H1 (cell line): Measurements from ENCODE around the gene CAMP. TPM values are rescaled to one million over a fixed set of nuclear protein-coding genes. Genes with fewer than 3 reads are reported as not detected.

Source experiments
- CTCF ChIA-PET: fragments of 300-600 bp; sonication (Branson Sonifier 250); formaldehyde crosslinking; loops from one replicate; lab custom pipeline; 2021; ENCODE audit not compliant: partially characterized antibody; lab: Charles Lee
- POLR2A ChIA-PET: fragments of 300-600 bp; sonication (Branson Sonifier 250); formaldehyde crosslinking; loops from one replicate; lab custom pipeline; 2021; ENCODE audit warnings: inconsistent platforms; ENCODE audit not compliant: partially characterized antibody; lab: Charles Lee
- DNase-seq, 2 experiments: peaks; one replicate each; pipeline versions ENCODE4 v3.0.0 to v3.0.0-alpha.2; 2010 to 2022; ENCODE audit warnings: low spot score in 2 of 2, low read depth in 1 of 2, mixed read lengths in 1 of 2
- FAIRE-seq: peaks from 2 replicates; lab custom pipeline; 2011; peaks lifted over from hg19 to GRCh38; lab: Jason Lieb, UNC
- H2AFZ ChIP-seq: 2 replicates; pipeline ENCODE4 v1.8.1; 2012; ENCODE audit warnings: low read length, inconsistent platforms
- H2AK5ac ChIP-seq: 2 replicates; pipeline ENCODE4 v1.6.1; 2013; ENCODE audit warnings: low read depth, low read length
- H2BK120ac ChIP-seq: replicated peaks from 2 replicates; pipeline ENCODE3; 2013; ENCODE audit warnings: low read depth, low read length, inconsistent platforms
- H2BK12ac ChIP-seq: 2 replicates; pipeline ENCODE4 v1.6.1; 2013; ENCODE audit warnings: low read depth, low read length
- H2BK15ac ChIP-seq: 2 replicates; pipeline ENCODE4 v1.6.1; 2013; ENCODE audit warnings: low read length
- H2BK20ac ChIP-seq: 2 replicates; pipeline ENCODE4 v1.6.1; 2013; ENCODE audit warnings: low read length
- H2BK5ac ChIP-seq: 2 replicates; pipeline ENCODE4 v1.6.1; 2013; ENCODE audit warnings: low read depth, low read length
- H3K14ac ChIP-seq: 2 replicates; pipeline ENCODE4 v1.6.1; 2013; ENCODE audit warnings: inconsistent platforms; ENCODE audit not compliant: insufficient read length
- H3K18ac ChIP-seq: 2 replicates; pipeline ENCODE4 v1.6.1; 2013; ENCODE audit warnings: low read length; ENCODE audit errors: extremely low read depth
- H3K23ac ChIP-seq: 2 replicates; pipeline ENCODE4 v1.6.1; 2013; ENCODE audit warnings: inconsistent platforms; ENCODE audit not compliant: insufficient read length
- H3K23me2 ChIP-seq: 2 replicates; pipeline ENCODE4 v1.6.1; 2013; ENCODE audit warnings: low read depth, low read length
- H3K27ac ChIP-seq: 2 replicates; pipeline ENCODE4 v1.6.1; 2011; ENCODE audit warnings: low read depth, low read length, inconsistent platforms
- H3K27me3 ChIP-seq, 4 experiments: replicated peaks in 1 of 4; 1 replicate in 1 of 4; 2 replicates in 3 of 4; pipeline versions ENCODE4 v1.6.1 to v1.8.1; 2011 to 2013; ENCODE audit warnings: low read length in 3 of 4, mild to moderate bottlenecking in 3 of 4, inconsistent platforms in 2 of 4, mixed read lengths in 2 of 4, moderate library complexity in 1 of 4; ENCODE audit not compliant: control insufficient read depth in 3 of 4, insufficient read depth in 3 of 4; ENCODE audit errors: extremely low read depth in 1 of 4
- H3K36me3 ChIP-seq, 4 experiments: 2 replicates each; pipeline versions ENCODE4 v1.6.1 to v1.8.1; 2011 to 2013; ENCODE audit warnings: mild to moderate bottlenecking in 4 of 4, low read length in 3 of 4, moderate library complexity in 2 of 4, control low read depth in 1 of 4, inconsistent platforms in 1 of 4; ENCODE audit not compliant: insufficient read depth in 4 of 4, control insufficient read depth in 2 of 4
- H3K4ac ChIP-seq: replicated peaks from 2 replicates; pipeline ENCODE3; 2013; ENCODE audit warnings: low read length, low read depth, mixed read lengths, inconsistent platforms; ENCODE audit not compliant: insufficient read length
- H3K4me1 ChIP-seq, 4 experiments: replicated peaks in 1 of 4; 1 replicate in 1 of 4; 2 replicates in 3 of 4; pipeline versions ENCODE4 v1.6.1 to v1.8.1; 2011 to 2013; ENCODE audit warnings: low read length in 3 of 4, inconsistent platforms in 2 of 4, mixed read lengths in 1 of 4; ENCODE audit not compliant: insufficient read depth in 4 of 4, control insufficient read depth in 3 of 4
- H3K4me2 ChIP-seq, 2 experiments: 2 replicates each; pipeline versions ENCODE4 v1.6.1 to v1.8.1; 2011 to 2013; ENCODE audit warnings: low read depth in 2 of 2, low read length in 2 of 2, control low read depth in 1 of 2, inconsistent platforms in 1 of 2, mild to moderate bottlenecking in 1 of 2; ENCODE audit not compliant: insufficient read depth in 1 of 2
- H3K4me3 ChIP-seq, 4 experiments: fragments of 200-600, 300-600 bp in 1 of 4; sonication (generic), shearing (Covaris generic), sonication (Bioruptor Twin) in 1 of 4; 2 replicates each; pipeline versions ENCODE4 v1.5.1 to v1.8.1; 2011 to 2016; ENCODE audit warnings: low read length in 4 of 4, low read depth in 3 of 4, control low read depth in 2 of 4, inconsistent platforms in 2 of 4, mild to moderate bottlenecking in 2 of 4, mixed read lengths in 1 of 4, moderate library complexity in 1 of 4; ENCODE audit not compliant: insufficient read depth in 2 of 4; ENCODE audit errors: extremely low read depth in 1 of 4
- H3K56ac ChIP-seq: replicated peaks from 2 replicates; pipeline ENCODE3; 2013; ENCODE audit warnings: low read depth, mild to moderate bottlenecking, mixed read lengths, low read length, inconsistent platforms; ENCODE audit not compliant: insufficient read length
- H3K79me1 ChIP-seq: 2 replicates; pipeline ENCODE4 v1.6.1; 2013; ENCODE audit warnings: low read depth, low read length, control low read depth
- H3K79me2 ChIP-seq, 2 experiments: 2 replicates each; pipeline versions ENCODE4 v1.6.1 to v1.8.1; 2012 to 2013; ENCODE audit warnings: low read length in 2 of 2, mild to moderate bottlenecking in 2 of 2, inconsistent platforms in 1 of 2; ENCODE audit not compliant: insufficient read depth in 2 of 2, control insufficient read depth in 1 of 2
- H3K9ac ChIP-seq, 4 experiments: replicated peaks in 1 of 4; 1 replicate in 1 of 4; 2 replicates in 3 of 4; pipeline versions ENCODE4 v1.6.1 to v1.8.1; 2011 to 2013; ENCODE audit warnings: low read depth in 3 of 4, low read length in 3 of 4, control low read depth in 2 of 4, mild to moderate bottlenecking in 2 of 4, moderate library complexity in 2 of 4, inconsistent platforms in 1 of 4; ENCODE audit errors: extremely low read depth in 1 of 4
- H3K9me3 ChIP-seq, 2 experiments: 2 replicates each; pipeline versions ENCODE4 v1.6.1 to v1.8.1; 2012 to 2013; ENCODE audit warnings: mild to moderate bottlenecking in 2 of 2, moderate library complexity in 2 of 2, control low read depth in 1 of 2, inconsistent platforms in 1 of 2, low read depth in 1 of 2, low read length in 1 of 2, mixed read lengths in 1 of 2; ENCODE audit not compliant: insufficient read depth in 2 of 2
- H4K20me1 ChIP-seq, 2 experiments: replicated peaks in 1 of 2; 2 replicates each; pipeline versions ENCODE3 to v1.8.1; 2011 to 2013; ENCODE audit warnings: inconsistent platforms in 2 of 2, low read length in 2 of 2, mild to moderate bottlenecking in 1 of 2; ENCODE audit not compliant: insufficient read depth in 2 of 2, control insufficient read depth in 1 of 2
- H4K5ac ChIP-seq: 2 replicates; pipeline ENCODE4 v1.6.1; 2013; ENCODE audit warnings: low read length, low read depth, mixed read lengths, inconsistent platforms; ENCODE audit not compliant: insufficient read length
- H4K8ac ChIP-seq: 2 replicates; pipeline ENCODE4 v1.8.0; 2013; ENCODE audit warnings: mild to moderate bottlenecking, moderate library complexity, low read length, inconsistent platforms; ENCODE audit not compliant: insufficient read depth; ENCODE audit errors: extremely low read depth
- H4K91ac ChIP-seq: replicated peaks from 2 replicates; pipeline ENCODE3; 2013; ENCODE audit warnings: low read length, mixed read lengths, inconsistent platforms; ENCODE audit not compliant: insufficient read length
- GABPA ChIP-seq: IDR thresholded peaks from 2 replicates; pipeline ENCODE4 v1.6.1; 2011; ENCODE audit warnings: mild to moderate bottlenecking, low read length, moderate library complexity, borderline replicate concordance; ENCODE audit not compliant: insufficient read depth
- RNF2 ChIP-seq: fragments of 200-900, 300-1000 bp; sonication (generic); IDR thresholded peaks from 2 replicates; pipeline ENCODE4 v1.7.1; 2016; ENCODE audit warnings: borderline replicate concordance, low read depth, mild to moderate bottlenecking, antibody characterized with exemption, low read length; ENCODE audit not compliant: poor library complexity, severe bottlenecking; ENCODE audit errors: missing control alignments
- WGBS, 2 experiments: shearing (Covaris generic) in 1 of 2; methylation state at CpG; one replicate each; pipeline versions ENCODE4 v1.1.6 to v1.1.7; 2013 to 2015; ENCODE audit warnings: low lambda C conversion rate in 2 of 2, mixed read lengths in 2 of 2, inconsistent platforms in 1 of 2, low coverage in 1 of 2, missing lambda C conversion rate in 1 of 2; ENCODE audit not compliant: insufficient replicate concordance in 2 of 2, insufficient coverage in 1 of 2, insufficient read length in 1 of 2; ENCODE audit errors: extremely low coverage in 1 of 2, missing lambda C conversion rate in 1 of 2; 5-methylcytosine and 5-hydroxymethylcytosine counted together
- polyA plus RNA-seq, 7 experiments: library from polyadenylated mRNA; depleted of rRNA in 3 of 7; stranded (reverse) in 5 of 7; unstranded in 2 of 7; fragments of >200 nt in 5 of 7; fragments of 200-250 nt in 2 of 7; gene quantifications; 1 replicate in 5 of 7; 2 replicates in 1 of 7; 4 replicates in 1 of 7; pipeline versions ENCODE4 v1.2.1 to v1.2.3, GENCODE V29; 2011 to 2013; ENCODE audit warnings: missing spikeins in 2 of 7, mixed read lengths in 2 of 7
- total RNA-seq: library from RNA; stranded (reverse); fragmentation: NEBNext Ultra II Directional; extraction: Animal tissue kit (Norgen Biotek cat#: 25700); gene quantifications from 2 replicates; pipeline ENCODE4 v1.2.1, GENCODE V29; 2021

The CAMP gene
- total and polyA plus RNA-seq, 2 of the 8 experiments (the other 6 are each of a cell fraction or from before 2014, with no cell fraction given), result not detected

DNA sequence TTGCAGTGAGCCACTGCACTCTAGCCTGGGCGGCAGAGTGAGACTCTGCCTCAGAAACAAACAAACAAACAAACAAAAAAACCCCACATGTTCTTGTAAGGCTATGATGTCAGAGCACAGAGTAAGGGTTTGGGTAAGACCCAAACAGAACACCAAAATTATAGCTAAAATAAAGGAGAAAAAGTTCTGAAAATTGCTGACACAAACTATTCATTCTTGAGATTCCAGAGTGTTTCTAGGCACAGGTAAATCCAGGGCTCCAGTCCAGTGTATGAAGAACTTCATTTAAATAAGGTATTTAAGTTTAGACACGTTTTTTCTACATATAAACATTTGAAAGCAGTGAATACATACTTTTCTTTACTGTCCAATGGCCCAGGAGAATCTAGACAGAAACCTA is 39.0 kb upstream of the CAMP start:
- Histone ChIP-seq H3K23ac (no peak overlapping the region), H2AK5ac (no peak overlapping the region), H3K4me3 (no peak overlapping the region), H2BK20ac (no peak overlapping the region), H4K5ac (no peak overlapping the region), H4K91ac (no peak overlapping the region), H2BK12ac (no peak overlapping the region), H4K20me1 (peaks cover 6 to 12% of the 10 kb centered on the region in 2 experiments), H3K79me2 (peaks cover 12 to 75% of the 10 kb centered on the region in 2 experiments), H3K9ac (no peak overlapping the region), H3K4ac (no peak overlapping the region), H2BK120ac (no peak overlapping the region), H2AFZ (no peak overlapping the region), H3K9me3 (peaks cover 0 to 2% of the 10 kb centered on the region in 2 experiments; a peak in 1 of 4 replicates), H2BK5ac (no peak overlapping the region), H3K18ac (no peak overlapping the region), H3K27me3 (no peaks in the 10 kb centered on the region), H3K56ac (no peak overlapping the region), H3K4me2 (no peak overlapping the region), H4K8ac (no peak overlapping the region), H3K4me1 (peaks cover 0 to 8% (median 4%) of the 10 kb centered on the region in 4 experiments; a peak in 5 of 7 replicates), H3K27ac (no peak overlapping the region), H3K79me1 (peaks cover 4% of the 10 kb centered on the region; the same call in 1 of the 2 replicates), H2BK15ac (no peak overlapping the region), H3K23me2 (peaks cover 6% of the 10 kb centered on the region; the same call in 1 of the 2 replicates), H3K14ac (no peak overlapping the region), H3K36me3 (peaks cover 31 to 75% (median 61%) of the 10 kb centered on the region in 4 experiments)
- DNase-seq, result no peak
- POLR2A ChIA-PET, result interaction anchor here (0.9 to 2.1 kb wide), 3 partner anchors 10 to 359 kb away, joined by 3 to 11 read pairs (median 7); no protein-coding TSS in a partner anchor
- 77% methylated on average over 2 of the region's 2 CpGs; no CpG with 5 or more reads in 1 of the 2 experiments for WGBS, 2 experiments
- CTCF ChIA-PET, result interaction anchor here (0.7 kb wide), 1 partner anchor 359 kb away, joined by 3 read pairs; no protein-coding TSS in a partner anchor
- no peak for TF ChIP-seq GABPA
- TF ChIP-seq RNF2, result no peak
- FAIRE-seq, result no peak
